Skeletal muscle satellite cell (primary cell): ENCODE measurements around the gene TRPC6. TPM values are rescaled to one million over a fixed set of nuclear protein-coding genes. Genes with fewer than 3 reads are reported as not detected.

Experiments used
- H3K27me3 ChIP-seq: 2 replicates; pipeline ENCODE4 v1.7.0; 2013; ENCODE audit warnings: low read length; ENCODE audit not compliant: control insufficient read depth, insufficient read depth
- H3K36me3 ChIP-seq: 2 replicates; pipeline ENCODE4 v1.7.0; 2013; ENCODE audit warnings: mild to moderate bottlenecking, control low read depth, low read length; ENCODE audit not compliant: insufficient read depth
- H3K4me1 ChIP-seq: 2 replicates; pipeline ENCODE4 v1.7.0; 2013; ENCODE audit warnings: low read length; ENCODE audit not compliant: control insufficient read depth, insufficient read depth
- H3K4me2 ChIP-seq: 2 replicates; pipeline ENCODE4 v1.7.0; 2013; ENCODE audit warnings: mild to moderate bottlenecking, low read length
- H3K4me3 ChIP-seq: 2 replicates; pipeline ENCODE4 v1.7.0; 2013; ENCODE audit warnings: low read length
- H3K9ac ChIP-seq: 2 replicates; pipeline ENCODE4 v1.7.0; 2013; ENCODE audit warnings: mild to moderate bottlenecking, low read depth, low read length, moderate library complexity
- H3K9me3 ChIP-seq: replicated peaks from 2 replicates; pipeline ENCODE4 v1.7.0; 2013; ENCODE audit warnings: mild to moderate bottlenecking, control low read depth, low read length
- small RNA-seq: library from RNA; depleted of rRNA; stranded (forward); fragments of <200 nt; gene quantifications from one replicate; pipeline ENCODE3, GENCODE V24; 2012

Gene TRPC6

DNA sequence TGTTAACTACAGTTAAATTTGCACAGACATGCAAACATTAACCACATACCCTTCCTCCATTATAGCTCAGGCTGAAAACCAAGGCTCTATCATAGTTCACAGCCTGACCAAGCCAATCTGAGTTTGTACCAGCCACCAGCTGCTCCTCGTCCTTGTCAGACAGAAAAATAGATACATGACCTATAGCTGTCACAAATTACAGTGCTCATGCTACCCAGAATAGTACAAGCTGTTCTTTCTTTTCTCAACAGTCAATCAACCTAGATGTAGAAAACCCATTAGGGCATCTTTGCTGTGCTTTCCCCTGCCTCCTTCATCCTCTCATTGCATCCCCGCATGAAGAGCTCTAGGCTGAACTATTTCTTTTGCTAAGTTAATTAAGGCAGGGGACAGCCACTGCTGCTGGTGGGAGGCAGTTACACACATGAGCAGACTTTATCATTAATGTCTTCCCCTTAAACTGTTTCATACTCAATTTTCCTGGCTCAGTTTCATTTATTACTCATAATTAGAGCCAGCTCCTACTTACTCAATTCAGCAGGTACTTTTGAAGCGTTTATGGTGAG is 148.3 kb downstream of the TRPC6 start:
- no peak overlapping the region for H3K4me3 ChIP-seq
- no peak overlapping the region for H3K4me2 ChIP-seq
- no peaks in the 10 kb centered on the region for H3K9me3 ChIP-seq
- H3K4me1 ChIP-seq: no peaks in the 10 kb centered on the region
- no peaks in the 10 kb centered on the region for H3K36me3 ChIP-seq
- H3K9ac ChIP-seq: no peak overlapping the region
- peaks cover 5% of the 10 kb centered on the region for H3K27me3 ChIP-seq

DNA sequence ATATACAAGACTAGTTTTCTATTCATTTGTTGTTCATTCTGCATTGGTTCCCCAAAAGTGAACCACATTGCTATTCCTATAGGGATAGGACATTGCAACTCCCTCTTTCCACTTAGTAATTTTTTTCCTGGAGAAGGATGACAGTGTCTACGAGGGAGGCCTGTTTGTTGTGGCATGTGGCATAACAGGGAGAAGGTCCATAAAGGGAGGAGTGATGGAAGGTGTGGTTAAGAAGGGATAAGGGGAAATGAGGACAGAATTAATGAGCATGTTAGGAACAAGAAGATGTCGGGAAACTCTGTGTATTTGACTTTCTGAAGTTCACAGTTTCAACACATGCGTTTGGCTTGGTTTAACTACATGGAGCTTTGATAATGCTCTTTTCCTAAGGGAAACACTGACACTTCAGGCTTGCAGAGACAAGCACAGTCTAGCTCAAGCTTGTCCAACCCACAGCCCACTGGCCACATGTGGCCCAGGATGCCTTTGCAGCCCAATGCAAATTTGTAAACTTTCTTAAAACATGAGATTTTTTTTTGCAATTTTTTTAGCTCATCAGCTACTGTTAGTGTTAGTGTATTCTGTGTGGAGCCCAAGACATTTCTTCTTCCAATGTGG is 149.7 kb downstream of the TRPC6 start:
- H3K27me3 ChIP-seq: peaks cover 5% of the 10 kb centered on the region
- H3K9me3 ChIP-seq: no peaks in the 10 kb centered on the region
- H3K9ac ChIP-seq: no peak overlapping the region
- H3K4me2 ChIP-seq: no peak overlapping the region
- no peaks in the 10 kb centered on the region for H3K4me1 ChIP-seq
- no peak overlapping the region for H3K4me3 ChIP-seq
- H3K36me3 ChIP-seq: no peaks in the 10 kb centered on the region

DNA sequence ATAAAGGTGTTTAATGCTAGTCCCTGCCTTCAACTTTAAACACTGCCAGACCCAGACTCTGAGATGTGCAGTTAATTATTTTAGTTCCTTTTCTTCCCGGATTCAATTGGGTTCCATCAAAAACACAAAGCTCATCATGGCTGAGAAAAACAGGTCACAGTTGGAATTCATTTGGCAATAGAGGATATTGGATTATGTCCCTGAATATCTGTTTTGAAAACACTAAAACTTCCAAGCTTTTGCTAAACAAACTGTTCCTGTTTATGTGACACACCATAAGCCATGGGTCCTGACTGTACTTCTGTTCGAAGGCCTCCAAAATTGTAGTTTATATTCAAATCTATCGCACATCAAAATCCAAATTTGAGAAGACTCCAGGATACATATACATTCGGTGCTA is 150.7 kb downstream of the TRPC6 start:
- Histone ChIP-seq H3K4me3 (no peak overlapping the region), H3K4me2 (no peak overlapping the region), H3K36me3 (no peaks in the 10 kb centered on the region), H3K9me3 (no peaks in the 10 kb centered on the region), H3K4me1 (no peaks in the 10 kb centered on the region), H3K27me3 (peaks cover 5% of the 10 kb centered on the region), H3K9ac (no peak overlapping the region)

DNA sequence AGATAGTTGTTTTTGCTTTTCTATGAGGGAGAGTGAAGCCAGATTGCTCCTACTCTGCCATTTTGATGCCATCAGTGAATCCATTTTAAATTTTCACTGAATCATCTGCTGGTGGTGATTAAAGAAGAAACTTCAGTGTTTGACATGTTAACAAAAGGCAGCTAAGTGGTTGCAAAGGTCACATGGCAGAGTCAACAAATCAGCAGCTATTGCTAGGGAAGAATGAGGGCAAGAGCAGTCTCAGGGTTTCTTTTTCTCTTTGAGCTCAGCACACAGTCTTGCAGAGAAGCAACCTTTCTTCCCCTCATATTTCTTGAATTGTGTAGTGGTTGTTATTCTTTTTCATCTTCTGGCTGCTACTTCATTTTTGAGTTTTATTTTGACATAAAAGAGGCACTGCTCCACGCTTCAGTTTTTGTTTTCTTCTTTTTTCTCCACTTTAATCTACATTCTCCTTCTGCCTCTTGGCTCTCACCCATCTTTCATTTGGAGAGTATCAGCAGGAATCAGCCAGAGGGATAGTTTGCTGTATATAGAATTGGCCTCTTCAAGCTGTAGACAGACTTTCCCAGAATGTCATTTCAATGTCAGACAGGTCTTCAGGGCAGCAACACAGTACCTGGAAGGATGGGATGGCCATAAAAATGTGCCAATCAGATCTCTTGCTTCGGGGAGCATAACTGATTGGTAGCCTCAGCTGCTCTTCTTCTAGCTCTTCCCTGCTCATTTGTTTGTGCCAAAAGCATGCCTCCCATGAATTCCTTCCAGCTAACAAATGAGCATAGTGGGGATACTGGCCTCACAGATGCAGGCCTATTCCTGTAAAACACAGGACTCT is 153.9 kb downstream of the TRPC6 start:
- Histone ChIP-seq H3K4me1 (no peaks in the 10 kb centered on the region), H3K27me3 (peaks cover 5% of the 10 kb centered on the region), H3K4me3 (no peak overlapping the region), H3K4me2 (no peak overlapping the region), H3K9me3 (no peaks in the 10 kb centered on the region), H3K9ac (no peak overlapping the region), H3K36me3 (no peaks in the 10 kb centered on the region)

DNA sequence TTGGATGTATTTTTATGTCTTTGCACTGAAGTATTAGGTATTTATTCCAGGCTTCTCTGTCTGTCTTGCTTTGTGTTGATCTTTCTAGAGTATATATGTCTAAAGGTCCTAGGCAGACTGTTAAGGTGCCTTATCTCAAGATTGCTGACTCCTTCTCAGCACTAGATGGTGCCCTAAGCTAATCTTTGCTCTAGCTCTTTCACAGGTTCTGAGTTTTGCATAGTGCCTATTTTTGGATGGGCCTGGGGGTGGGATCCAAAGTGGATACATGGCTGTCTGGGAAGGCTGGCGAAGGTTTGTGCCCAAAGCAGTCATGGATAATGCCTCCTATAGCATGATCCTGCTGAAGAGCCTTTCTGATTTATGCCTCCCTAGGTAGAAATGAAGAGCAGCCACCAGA is 154.9 kb downstream of the TRPC6 start:
- Histone ChIP-seq H3K27me3 (peaks cover 1% of the 10 kb centered on the region), H3K9ac (no peak overlapping the region), H3K4me1 (no peaks in the 10 kb centered on the region), H3K9me3 (no peaks in the 10 kb centered on the region), H3K4me2 (no peak overlapping the region), H3K4me3 (no peak overlapping the region), H3K36me3 (no peaks in the 10 kb centered on the region)

DNA sequence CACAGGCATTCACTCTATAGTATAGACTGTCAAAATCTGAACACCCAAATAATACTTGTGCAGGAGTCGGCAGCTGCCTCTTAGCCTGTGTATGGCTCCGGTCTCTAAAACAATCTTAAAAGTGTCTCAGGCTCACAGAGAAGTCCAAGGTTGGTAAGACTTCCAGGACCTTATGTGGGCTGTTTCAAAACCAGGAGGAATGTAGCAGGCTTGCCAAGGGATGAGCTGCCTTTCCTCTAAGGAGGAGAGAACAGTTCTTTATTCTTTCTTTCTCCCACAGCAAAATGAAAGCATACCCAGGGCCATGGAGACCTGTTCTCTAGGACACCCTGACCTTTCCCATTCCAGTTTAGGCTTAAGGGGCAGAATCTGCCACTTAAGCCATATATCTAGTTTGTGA is 176.5 kb downstream of the TRPC6 start:
- H3K9me3 ChIP-seq: no peaks in the 10 kb centered on the region
- H3K27me3 ChIP-seq: peaks cover 24% of the 10 kb centered on the region
- no peaks in the 10 kb centered on the region for H3K36me3 ChIP-seq
- H3K9ac ChIP-seq: no peak overlapping the region
- no peak overlapping the region for H3K4me3 ChIP-seq
- no peak overlapping the region for H3K4me2 ChIP-seq
- no peaks in the 10 kb centered on the region for H3K4me1 ChIP-seq

Small RNA genes lying within 50 kb of the gene (small RNA-seq; reads per million reads assigned to genes)
- not detected for gene MIR3920
